ENCODE data around the gene IRF2BP1. TPM values are rescaled to one million over a fixed set of nuclear protein-coding genes. Genes with fewer than 3 reads are reported as not detected.
"Not testable (repeated sequence)": the region's sequence is repeated elsewhere in the genome, so short reads cannot be mapped to it uniquely, and the experiment has no call there.

The IRF2BP1 gene
- total and polyA plus RNA-seq, 4 donors = 18.7 to 34.0 (median 30.1) TPM

DNA sequence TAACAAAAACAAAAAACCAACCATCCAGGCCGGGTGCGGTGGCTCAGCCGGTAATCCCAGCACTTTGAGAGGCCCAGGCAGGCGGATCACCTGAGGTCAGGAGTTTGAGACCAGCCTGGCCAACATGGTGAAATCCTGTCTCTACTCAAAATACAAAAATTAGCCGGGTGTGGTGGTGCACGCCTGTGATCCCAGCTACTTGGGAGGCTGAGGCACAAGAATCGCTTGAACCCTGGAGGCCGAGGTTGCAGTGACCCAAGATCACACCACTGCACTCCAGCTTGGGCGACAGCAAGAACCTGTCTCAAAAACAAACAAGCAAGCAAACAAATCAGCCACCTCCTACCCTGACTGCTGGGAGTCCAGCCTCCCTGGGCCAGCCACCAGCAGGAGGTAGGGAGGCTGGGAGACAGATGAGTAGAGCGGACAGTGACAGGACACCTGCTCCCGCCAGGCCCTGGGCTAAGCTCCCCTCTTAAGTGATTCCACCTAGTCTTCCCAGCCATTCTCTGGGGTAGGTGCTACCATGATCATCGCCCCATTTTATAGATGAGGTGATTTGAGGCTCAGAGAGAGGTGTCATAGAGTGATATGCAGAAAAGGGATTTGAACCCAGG lies 10.2 kb upstream of the IRF2BP1 start:
- peaks cover 78% of the 10 kb centered on the region for H3K36me3 ChIP-seq (ENCODE audit: control insufficient read depth, insufficient read depth, low read length)

DNA sequence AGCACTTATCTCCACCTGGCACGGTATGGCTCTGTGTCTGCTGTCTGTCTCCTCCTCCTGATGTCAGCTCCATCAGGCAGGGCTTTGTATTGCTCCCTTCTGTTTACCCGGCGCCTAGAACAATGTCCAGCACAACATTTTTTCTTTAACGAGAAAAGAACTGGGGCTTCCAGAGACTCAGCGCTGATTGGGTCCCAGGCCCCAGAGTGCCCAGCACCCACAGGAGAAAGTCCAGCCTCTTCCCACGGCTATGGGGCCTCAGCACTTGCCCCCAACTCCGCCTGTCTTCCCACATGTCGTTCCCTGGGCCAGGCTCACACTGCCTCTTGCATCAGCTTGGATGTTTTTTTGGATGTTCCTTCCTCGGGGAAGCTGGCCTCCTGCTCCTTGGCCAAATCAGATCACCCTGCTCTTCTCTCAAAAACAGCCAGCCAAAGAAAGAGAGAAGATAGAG lies 9.6 kb upstream of the IRF2BP1 start:
- WGBS (ENCODE audit: insufficient coverage) = 93% methylated on average over 6 of the region's 9 CpGs
- H3K4me3 ChIP-seq (ENCODE audit: low read depth, low read length) = no peak overlapping the region
- no peak overlapping the region for H3K27ac ChIP-seq (ENCODE audit: low read depth, low read length)
- H3K9me3 ChIP-seq (ENCODE audit: control insufficient read depth, insufficient read depth, low read length) = no peaks in the 10 kb centered on the region
- peaks cover 79% of the 10 kb centered on the region for H3K36me3 ChIP-seq (ENCODE audit: control insufficient read depth, insufficient read depth, low read length)
- H3K27me3 ChIP-seq (ENCODE audit: control insufficient read depth, insufficient read depth, low read length) = no peaks in the 10 kb centered on the region
- no peak for DNase-seq (ENCODE audit: low read depth in 4 of 6, low spot score in 6 of 6)
- peaks cover 3% of the 10 kb centered on the region for H3K4me1 ChIP-seq (ENCODE audit: control insufficient read depth, insufficient read depth, low read length)

More for the DNA sequence above, 10.2 kb upstream of the IRF2BP1 start:
- 99% methylated on average over 8 of the region's 12 CpGs for WGBS (ENCODE audit: insufficient coverage)
- not testable (repeated sequence) for H3K4me3 ChIP-seq (ENCODE audit: low read depth, low read length); H3K9me3 ChIP-seq (ENCODE audit: control insufficient read depth, insufficient read depth, low read length); H3K27me3 ChIP-seq (ENCODE audit: control insufficient read depth, insufficient read depth, low read length); DNase-seq (ENCODE audit: low read depth in 4 of 6, low spot score in 6 of 6); H3K27ac ChIP-seq (ENCODE audit: low read depth, low read length); H3K4me1 ChIP-seq (ENCODE audit: control insufficient read depth, insufficient read depth, low read length)

DNA sequence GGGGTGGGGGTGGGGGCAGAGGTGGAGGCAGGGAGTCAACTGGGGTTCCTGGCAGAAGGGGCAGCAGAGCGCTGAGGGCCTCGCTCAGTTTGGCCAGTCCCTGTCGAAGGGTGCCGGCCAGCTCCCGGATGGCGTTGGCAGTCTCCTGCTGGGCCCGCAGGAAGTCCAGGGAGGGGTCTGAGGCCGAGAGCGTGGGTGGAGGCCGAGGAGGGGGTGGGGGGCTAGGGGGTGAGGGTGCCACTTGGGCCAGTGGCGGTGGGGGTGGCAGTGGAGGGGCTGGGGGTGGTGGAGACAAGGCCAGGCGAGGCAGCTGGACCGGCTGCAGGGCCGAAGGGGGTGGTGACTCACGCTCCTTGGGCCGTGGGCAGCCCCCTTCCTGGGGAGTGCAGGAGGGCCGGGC lies 4.9 kb upstream of the IRF2BP1 start:
- Histone ChIP-seq H3K4me1 (ENCODE audit: control insufficient read depth, insufficient read depth, low read length) (peaks cover 13% of the 10 kb centered on the region), H3K36me3 (ENCODE audit: control insufficient read depth, insufficient read depth, low read length) (peaks cover 49% of the 10 kb centered on the region), H3K27ac (ENCODE audit: low read depth, low read length) (no peak overlapping the region), H3K4me3 (ENCODE audit: low read depth, low read length) (no peak overlapping the region), H3K27me3 (ENCODE audit: control insufficient read depth, insufficient read depth, low read length) (no peaks in the 10 kb centered on the region), H3K9me3 (ENCODE audit: control insufficient read depth, insufficient read depth, low read length) (no peaks in the 10 kb centered on the region)
- WGBS (ENCODE audit: insufficient coverage) = 86% methylated on average over 9 of the region's 17 CpGs
- no peak for DNase-seq (ENCODE audit: low read depth in 4 of 6, low spot score in 6 of 6)

- no peaks in the 10 kb centered on the region for H3K9me3 ChIP-seq (ENCODE audit: control insufficient read depth, insufficient read depth, low read length)
- H3K36me3 ChIP-seq (ENCODE audit: control insufficient read depth, insufficient read depth, low read length) = peaks cover 43% of the 10 kb centered on the region
- DNase-seq (ENCODE audit: low read depth in 4 of 6, low spot score in 6 of 6) = no peak
- no peaks in the 10 kb centered on the region for H3K27me3 ChIP-seq (ENCODE audit: control insufficient read depth, insufficient read depth, low read length)
- 78% methylated on average over 3 of the region's 6 CpGs for WGBS (ENCODE audit: insufficient coverage)
- H3K4me1 ChIP-seq (ENCODE audit: control insufficient read depth, insufficient read depth, low read length) = peaks cover 22% of the 10 kb centered on the region
- no peak overlapping the region for H3K27ac ChIP-seq (ENCODE audit: low read depth, low read length)
- no peak overlapping the region for H3K4me3 ChIP-seq (ENCODE audit: low read depth, low read length)
Observed at GRCh38 chr19:45889210-45889885, 3.4 kb upstream of the IRF2BP1 start.

DNA sequence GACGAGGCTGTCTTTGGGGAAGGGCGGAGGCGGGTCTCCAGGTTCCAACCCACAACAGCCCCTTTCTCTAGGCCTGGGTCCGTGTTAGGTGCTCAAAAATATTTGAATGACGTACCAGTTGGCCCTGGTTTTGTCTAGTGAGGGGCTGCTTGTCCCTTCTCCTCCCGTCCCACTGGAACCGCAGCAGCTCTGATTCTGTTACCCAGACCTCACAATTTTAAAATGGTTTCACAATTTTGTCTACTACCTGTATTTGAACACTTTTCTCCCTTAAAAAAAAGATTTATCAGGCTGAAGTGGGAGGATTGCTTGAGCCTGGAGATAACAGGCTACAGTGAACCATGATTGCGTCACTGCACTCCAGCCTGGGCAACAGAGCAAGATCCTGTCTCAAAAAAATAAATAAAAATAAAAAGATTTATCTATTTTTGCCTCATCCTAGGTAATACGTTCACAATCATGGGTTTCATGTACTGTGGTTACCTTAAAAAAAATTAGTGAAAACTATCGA lies 1.3 kb upstream of the IRF2BP1 start:
- Histone ChIP-seq H3K27ac (ENCODE audit: low read depth, low read length) (peak overlapping the region; percentile 91), H3K4me3 (ENCODE audit: low read depth, low read length) (peak overlapping the region; percentile 86), H3K4me1 (ENCODE audit: control insufficient read depth, insufficient read depth, low read length) (peaks cover 42% of the 10 kb centered on the region), H3K9me3 (ENCODE audit: control insufficient read depth, insufficient read depth, low read length) (no peaks in the 10 kb centered on the region), H3K27me3 (ENCODE audit: control insufficient read depth, insufficient read depth, low read length) (no peaks in the 10 kb centered on the region), H3K36me3 (ENCODE audit: control insufficient read depth, insufficient read depth, low read length) (peaks cover 55% of the 10 kb centered on the region)
- no peak for DNase-seq (ENCODE audit: low read depth in 4 of 6, low spot score in 6 of 6)
- 80% methylated on average over 1 of the region's 10 CpGs for WGBS (ENCODE audit: insufficient coverage)

DNA sequence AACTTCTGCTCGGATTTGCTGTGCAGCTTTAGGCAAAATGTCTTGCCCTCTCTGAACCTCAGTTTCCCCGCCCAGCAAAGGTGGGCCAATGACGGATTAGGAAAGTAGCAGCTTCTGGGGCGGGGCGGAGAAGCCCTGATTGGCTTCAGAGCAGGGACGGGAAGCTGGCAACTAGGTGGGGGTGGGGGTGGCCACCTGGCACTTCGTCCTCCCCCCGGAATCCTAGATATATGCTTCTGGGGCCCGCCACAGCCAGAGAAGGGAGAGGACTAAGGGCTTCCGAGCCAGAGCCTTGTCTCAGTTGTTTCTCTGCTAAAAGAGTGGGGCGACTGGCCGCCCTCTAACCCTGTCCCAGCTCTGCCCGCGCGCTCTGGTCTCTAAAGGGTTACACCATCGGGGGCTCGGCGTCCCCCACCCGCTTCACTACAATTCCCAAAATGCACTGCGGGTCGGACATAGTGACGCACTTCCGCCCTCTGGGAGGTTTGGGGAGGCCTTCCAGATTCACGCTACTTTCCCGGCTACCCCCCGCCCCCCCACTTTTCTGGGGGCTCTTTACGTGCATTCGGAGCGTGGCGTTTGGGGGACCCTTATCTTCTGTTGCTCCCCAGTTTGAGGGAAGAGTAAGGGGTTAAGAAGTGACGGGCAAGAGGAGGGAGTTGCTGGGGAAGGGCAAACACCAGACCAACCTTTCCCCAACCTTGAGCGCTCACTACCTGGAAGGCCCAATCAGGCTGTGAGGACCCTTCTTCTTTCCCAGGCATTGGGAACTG lies 672 bp upstream of the IRF2BP1 start:
- peaks cover 53% of the 10 kb centered on the region for H3K36me3 ChIP-seq (ENCODE audit: control insufficient read depth, insufficient read depth, low read length)
- peak overlapping the region; percentile 91 for H3K27ac ChIP-seq (ENCODE audit: low read depth, low read length)
- H3K4me1 ChIP-seq (ENCODE audit: control insufficient read depth, insufficient read depth, low read length) = peaks cover 49% of the 10 kb centered on the region
- H3K27me3 ChIP-seq (ENCODE audit: control insufficient read depth, insufficient read depth, low read length) = no peaks in the 10 kb centered on the region
- peak overlapping the region; percentile 86 for H3K4me3 ChIP-seq (ENCODE audit: low read depth, low read length)
- WGBS (ENCODE audit: insufficient coverage) = 0% methylated on average over 23 of the region's 32 CpGs
- DNase-seq (ENCODE audit: low read depth in 4 of 6, low spot score in 6 of 6) = peak; percentile 90 to 99 (median 96)
- H3K9me3 ChIP-seq (ENCODE audit: control insufficient read depth, insufficient read depth, low read length) = no peaks in the 10 kb centered on the region

- 48% methylated on average over 72 of the region's 72 CpGs for WGBS (ENCODE audit: insufficient coverage)
- H3K27ac ChIP-seq (ENCODE audit: low read depth, low read length) = no peak overlapping the region
- peaks cover 41% of the 10 kb centered on the region for H3K36me3 ChIP-seq (ENCODE audit: control insufficient read depth, insufficient read depth, low read length)
- no peaks in the 10 kb centered on the region for H3K9me3 ChIP-seq (ENCODE audit: control insufficient read depth, insufficient read depth, low read length)
- H3K27me3 ChIP-seq (ENCODE audit: control insufficient read depth, insufficient read depth, low read length) = no peaks in the 10 kb centered on the region
- peak overlapping the region; percentile 86 for H3K4me3 ChIP-seq (ENCODE audit: low read depth, low read length)
- peaks cover 49% of the 10 kb centered on the region for H3K4me1 ChIP-seq (ENCODE audit: control insufficient read depth, insufficient read depth, low read length)
- DNase-seq (ENCODE audit: low read depth in 4 of 6, low spot score in 6 of 6) = peak in 2 of 6 donors; percentile 17 to 30
Observed at GRCh38 chr19:45884682-45885555, 1.0 kb downstream of the IRF2BP1 start.

DNA sequence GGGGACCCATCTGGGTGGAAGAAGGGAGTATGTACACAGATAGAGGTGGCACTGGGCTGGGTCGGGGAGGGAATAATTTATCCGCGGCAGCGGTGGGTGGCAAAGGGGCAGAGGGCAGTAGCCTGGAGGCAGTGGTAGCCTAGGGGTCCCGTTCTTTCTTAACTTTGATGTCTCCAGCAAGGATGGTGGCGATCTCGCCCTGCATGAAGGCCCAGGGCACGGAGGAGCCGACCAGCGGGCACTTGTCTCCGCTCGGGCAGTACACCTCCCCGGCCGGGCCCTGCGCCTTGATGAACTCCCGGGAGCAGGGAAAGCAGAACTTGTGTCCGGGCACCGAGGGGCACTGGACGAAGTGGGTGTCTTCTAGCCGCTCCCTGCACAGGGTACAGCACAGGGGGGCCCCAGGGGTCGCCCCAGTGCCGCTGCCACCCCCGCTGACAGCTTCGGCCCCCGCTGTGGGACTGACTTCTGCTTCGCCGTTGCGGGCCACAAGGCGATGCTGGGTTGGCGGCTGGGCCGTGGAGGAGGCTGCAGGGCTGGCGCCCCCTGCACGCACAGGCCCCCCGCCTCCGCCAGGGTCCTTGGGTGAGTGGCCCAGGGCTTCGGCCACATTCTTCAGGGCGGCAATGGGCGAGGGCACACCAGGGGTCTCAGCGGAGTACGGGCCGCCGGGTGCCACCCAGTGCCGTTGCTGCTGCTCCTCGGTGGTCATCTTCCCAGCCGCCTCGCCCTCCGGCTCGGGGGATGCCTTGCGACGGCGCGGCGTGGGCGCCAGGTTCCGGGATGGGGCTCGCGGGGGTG lies 1.9 kb downstream of the IRF2BP1 start:
- H3K27ac ChIP-seq (ENCODE audit: low read depth, low read length) = no peak overlapping the region
- no peak overlapping the region for H3K4me3 ChIP-seq (ENCODE audit: low read depth, low read length)
- peaks cover 49% of the 10 kb centered on the region for H3K4me1 ChIP-seq (ENCODE audit: control insufficient read depth, insufficient read depth, low read length)
- H3K9me3 ChIP-seq (ENCODE audit: control insufficient read depth, insufficient read depth, low read length) = no peaks in the 10 kb centered on the region
- 89% methylated on average over 57 of the region's 57 CpGs for WGBS (ENCODE audit: insufficient coverage)
- peaks cover 38% of the 10 kb centered on the region for H3K36me3 ChIP-seq (ENCODE audit: control insufficient read depth, insufficient read depth, low read length)
- no peaks in the 10 kb centered on the region for H3K27me3 ChIP-seq (ENCODE audit: control insufficient read depth, insufficient read depth, low read length)
- no peak for DNase-seq (ENCODE audit: low read depth in 4 of 6, low spot score in 6 of 6)
